ENCODE results near the gene OR6V1. TPM values are rescaled to one million over a fixed set of nuclear protein-coding genes. Genes with fewer than 3 reads are reported as not detected.

The OR6V1 gene
- total RNA-seq, 2 donors from 2014 or later = not detected

DNA sequence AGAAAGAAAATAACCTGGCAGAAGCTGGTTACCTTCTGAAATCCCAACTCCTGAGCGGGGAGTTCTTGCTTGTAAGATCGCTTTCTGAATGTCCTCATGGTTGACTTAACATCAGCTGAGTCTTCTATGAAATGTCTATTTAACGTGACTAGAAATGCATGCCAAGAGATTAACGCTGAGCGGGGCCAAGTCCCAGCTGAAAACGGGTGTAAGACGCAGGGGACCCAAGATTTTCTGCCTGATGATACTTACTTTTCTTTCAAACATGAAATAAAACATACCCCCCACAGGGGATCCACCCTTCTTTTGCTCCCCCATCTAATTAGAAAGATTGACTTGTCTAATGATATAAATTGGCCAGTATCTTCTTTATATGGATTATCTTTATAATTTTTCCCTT lies 40.1 kb upstream of the OR6V1 start:
- no peaks in the 10 kb centered on the region for H3K27me3 ChIP-seq
- DNase-seq (ENCODE audit: low spot score) = no peak
- H3K9me3 ChIP-seq = no peaks in the 10 kb centered on the region
- no peaks in the 10 kb centered on the region for H3K36me3 ChIP-seq
- TF ChIP-seq, protein P1, sequence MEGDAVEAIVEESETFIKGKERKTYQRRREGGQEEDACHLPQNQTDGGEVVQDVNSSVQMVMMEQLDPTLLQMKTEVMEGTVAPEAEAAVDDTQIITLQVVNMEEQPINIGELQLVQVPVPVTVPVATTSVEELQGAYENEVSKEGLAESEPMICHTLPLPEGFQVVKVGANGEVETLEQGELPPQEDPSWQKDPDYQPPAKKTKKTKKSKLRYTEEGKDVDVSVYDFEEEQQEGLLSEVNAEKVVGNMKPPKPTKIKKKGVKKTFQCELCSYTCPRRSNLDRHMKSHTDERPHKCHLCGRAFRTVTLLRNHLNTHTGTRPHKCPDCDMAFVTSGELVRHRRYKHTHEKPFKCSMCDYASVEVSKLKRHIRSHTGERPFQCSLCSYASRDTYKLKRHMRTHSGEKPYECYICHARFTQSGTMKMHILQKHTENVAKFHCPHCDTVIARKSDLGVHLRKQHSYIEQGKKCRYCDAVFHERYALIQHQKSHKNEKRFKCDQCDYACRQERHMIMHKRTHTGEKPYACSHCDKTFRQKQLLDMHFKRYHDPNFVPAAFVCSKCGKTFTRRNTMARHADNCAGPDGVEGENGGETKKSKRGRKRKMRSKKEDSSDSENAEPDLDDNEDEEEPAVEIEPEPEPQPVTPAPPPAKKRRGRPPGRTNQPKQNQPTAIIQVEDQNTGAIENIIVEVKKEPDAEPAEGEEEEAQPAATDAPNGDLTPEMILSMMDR (IDR thresholded peaks at IDR 0.05) = no peak
- H3K4me3 ChIP-seq = no peak overlapping the region
- H3K27ac ChIP-seq = no peak overlapping the region
- H3K4me1 ChIP-seq = no peaks in the 10 kb centered on the region

DNA sequence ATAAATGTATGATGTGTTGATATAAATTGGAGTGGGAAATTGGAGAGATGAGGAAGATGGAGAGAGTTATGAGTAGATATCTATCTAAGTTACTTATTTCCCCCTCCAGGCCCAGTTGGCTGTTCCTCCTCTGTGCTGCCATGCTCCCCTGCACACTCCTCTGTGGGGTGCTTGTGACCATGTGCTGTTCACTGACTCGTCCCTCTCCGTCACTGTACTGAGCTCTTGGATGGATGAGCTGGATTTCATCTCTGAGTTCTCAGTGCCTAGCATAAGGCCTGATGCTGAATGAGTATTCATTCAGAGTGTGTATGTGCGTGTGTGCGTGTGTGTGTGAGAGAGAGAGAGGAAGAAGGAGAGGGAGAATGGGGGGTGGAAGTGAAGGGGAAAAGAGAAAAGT lies 39.7 kb upstream of the OR6V1 start:
- Histone ChIP-seq H3K36me3 (no peaks in the 10 kb centered on the region), H3K4me3 (no peak overlapping the region), H3K27me3 (no peaks in the 10 kb centered on the region), H3K4me1 (no peaks in the 10 kb centered on the region), H3K9me3 (no peaks in the 10 kb centered on the region), H3K27ac (no peak overlapping the region)
- DNase-seq (ENCODE audit: low spot score) = no peak
- TF ChIP-seq, protein P1 (IDR thresholded peaks at IDR 0.05) = no peak

DNA sequence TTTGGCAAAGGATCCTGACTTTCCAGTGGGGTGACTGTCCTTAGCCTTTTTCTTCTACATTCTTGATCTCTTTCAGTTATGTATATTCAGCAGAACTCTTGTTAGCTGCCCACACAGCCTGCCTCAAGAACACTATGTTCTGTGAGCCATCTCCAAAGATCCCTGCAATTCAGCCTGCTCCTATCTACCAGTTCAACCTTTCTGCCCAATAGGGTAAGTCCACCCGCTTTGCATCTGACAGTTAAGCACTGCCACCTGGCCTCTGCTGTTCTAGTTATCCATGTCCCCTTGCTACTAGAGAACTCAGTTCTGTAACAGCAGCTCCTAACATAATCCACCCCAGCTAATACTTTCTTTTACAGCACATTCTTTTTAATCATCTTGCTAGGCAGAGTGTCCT lies 38.7 kb upstream of the OR6V1 start:
- Histone ChIP-seq H3K4me3 (no peak overlapping the region), H3K27me3 (no peaks in the 10 kb centered on the region), H3K36me3 (no peaks in the 10 kb centered on the region), H3K9me3 (no peaks in the 10 kb centered on the region), H3K4me1 (no peaks in the 10 kb centered on the region), H3K27ac (peak overlapping the region in 1 of 2 donors; percentile 9)
- TF ChIP-seq, protein P1 (IDR thresholded peaks at IDR 0.05) = no peak
- no peak for DNase-seq (ENCODE audit: low spot score)

DNA sequence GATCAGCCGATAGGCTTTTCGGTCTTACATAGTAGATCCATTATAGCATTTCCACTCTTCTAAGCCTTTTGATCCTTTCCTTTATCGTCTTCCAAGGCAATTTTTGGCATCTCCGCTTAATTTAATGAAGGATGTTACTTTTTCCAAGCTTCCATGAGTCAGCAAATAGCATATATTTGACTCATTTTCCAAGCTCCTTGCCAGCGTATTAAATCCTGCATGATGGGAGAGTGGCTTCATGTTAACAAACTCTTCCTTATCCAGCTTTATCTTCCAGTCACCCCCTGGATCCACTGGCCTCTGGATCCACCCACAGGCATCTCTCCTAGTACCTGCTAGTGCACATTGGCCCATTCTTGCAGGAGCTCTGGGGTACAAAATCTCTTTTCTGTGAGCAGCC lies 38.2 kb upstream of the OR6V1 start:
- TF ChIP-seq, protein P1 (IDR thresholded peaks at IDR 0.05) = no peak
- Histone ChIP-seq H3K36me3 (no peaks in the 10 kb centered on the region), H3K9me3 (no peaks in the 10 kb centered on the region), H3K27ac (no peak overlapping the region), H3K27me3 (no peaks in the 10 kb centered on the region), H3K4me1 (no peaks in the 10 kb centered on the region), H3K4me3 (no peak overlapping the region)
- no peak for DNase-seq (ENCODE audit: low spot score)

DNA sequence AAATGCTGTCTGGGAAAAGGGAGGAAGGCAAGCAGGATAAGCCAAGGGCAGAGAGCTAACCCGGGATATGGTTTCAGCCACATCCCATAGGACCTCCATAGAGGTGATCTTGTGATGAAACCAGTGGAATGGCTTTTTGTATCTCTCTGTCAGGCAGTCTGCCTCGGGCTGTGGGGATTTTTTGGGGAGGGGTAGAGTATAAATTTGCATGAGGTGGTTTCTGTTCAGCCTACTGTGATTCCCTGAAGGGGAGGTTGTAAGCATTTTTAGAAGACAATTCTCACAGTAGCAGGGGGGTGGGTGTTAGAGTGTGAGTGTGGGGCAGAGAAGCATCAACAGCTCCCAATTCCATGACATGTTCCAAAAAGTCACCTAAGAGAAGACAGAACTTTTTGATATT lies 37.1 kb upstream of the OR6V1 start:
- H3K4me1 ChIP-seq = no peaks in the 10 kb centered on the region
- no peaks in the 10 kb centered on the region for H3K36me3 ChIP-seq
- no peak overlapping the region for H3K27ac ChIP-seq
- DNase-seq (ENCODE audit: low spot score) = no peak
- H3K27me3 ChIP-seq = no peaks in the 10 kb centered on the region
- H3K4me3 ChIP-seq = no peak overlapping the region
- TF ChIP-seq, protein P1 (IDR thresholded peaks at IDR 0.05) = no peak
- no peaks in the 10 kb centered on the region for H3K9me3 ChIP-seq

DNA sequence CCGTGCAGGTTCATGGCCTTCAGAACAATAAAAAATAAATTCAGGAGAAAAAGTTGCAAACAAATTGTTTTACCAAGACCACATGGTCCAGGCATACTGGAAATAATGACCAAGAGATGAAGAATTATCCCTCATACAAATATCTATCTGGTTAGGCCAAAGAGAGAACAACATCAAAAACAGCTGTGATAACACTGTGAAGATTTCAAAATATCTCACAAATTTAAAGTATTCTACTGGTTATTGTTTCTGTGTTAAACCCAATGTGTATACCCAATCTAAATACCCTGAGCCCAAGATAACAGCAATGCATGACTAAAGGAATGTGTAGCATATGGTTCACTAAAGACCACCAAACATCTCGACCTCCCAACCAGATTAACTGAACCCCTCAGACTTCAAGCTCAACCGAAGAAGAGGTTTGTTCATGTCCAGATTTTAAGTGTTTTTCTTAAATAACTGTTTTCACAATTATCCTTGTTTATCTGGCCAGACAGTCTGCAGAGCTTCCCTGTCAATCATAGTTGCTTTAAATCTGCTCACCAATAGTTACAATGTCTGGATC lies 36.1 kb upstream of the OR6V1 start:
- H3K27me3 ChIP-seq = no peaks in the 10 kb centered on the region
- DNase-seq (ENCODE audit: low spot score) = no peak
- no peaks in the 10 kb centered on the region for H3K4me1 ChIP-seq
- H3K4me3 ChIP-seq = no peak overlapping the region
- no peaks in the 10 kb centered on the region for H3K9me3 ChIP-seq
- no peaks in the 10 kb centered on the region for H3K36me3 ChIP-seq
- H3K27ac ChIP-seq = no peak overlapping the region
- TF ChIP-seq, protein P1 (IDR thresholded peaks at IDR 0.05) = no peak

Measured in right atrium auricular region (tissue), 2 donors.